T47D (cell line): ENCODE measurements around the gene ELFN1.

Experiments
- DNase-seq, 2 experiments: peaks; one replicate each; pipeline versions ENCODE4 v3.0.0 to v3.0.0-alpha.2; 2011 to 2012; ENCODE audit warnings: low read depth in 1 of 2, low spot score in 1 of 2
- JUND ChIP-seq: IDR thresholded peaks from 2 replicates; pipeline ENCODE4 v1.6.1; 2012; ENCODE audit warnings: low read depth
- in situ Hi-C: cut with HindIII; loops from 2 replicates; pipeline ENCODE4 v1.10.0; 2016; ENCODE audit warnings: low sequenced_read_pairs, low pct_unique_long_range_greater_than_20kb

ELFN1 gene

GRCh38 chr7:1678571-1679325, 8.7 kb downstream of the ELFN1 start:
- in situ Hi-C loops = no loop called here
- TF ChIP-seq JUND = no peak
- DNase-seq = no peak

- in situ Hi-C loops = no loop called here
- no peak for DNase-seq
- no peak for TF ChIP-seq JUND
Measured at GRCh38 chr7:1679326-1679965, 9.4 kb downstream of the ELFN1 start.

GRCh38 chr7:1679966-1680730, 10.1 kb downstream of the ELFN1 start:
- DNase-seq = no peak
- no peak for TF ChIP-seq JUND
- in situ Hi-C loops = no loop called here

GRCh38 chr7:1681581-1681980, 11.5 kb downstream of the ELFN1 start:
- in situ Hi-C loops = no loop called here
- no peak for TF ChIP-seq JUND
- DNase-seq = no peak

- no peak for DNase-seq
- in situ Hi-C loops = no loop called here
- no peak for TF ChIP-seq JUND
Measured at GRCh38 chr7:1685000-1685624, 15.0 kb downstream of the ELFN1 start.

- no peak for DNase-seq
- in situ Hi-C loops = no loop called here
- no peak for TF ChIP-seq JUND
Measured at GRCh38 chr7:1688542-1688941, 18.5 kb downstream of the ELFN1 start.

- in situ Hi-C loops = no loop called here
- DNase-seq = no peak
- TF ChIP-seq JUND = no peak
Measured at GRCh38 chr7:1689311-1689710, 19.2 kb downstream of the ELFN1 start.

- in situ Hi-C loops = no loop called here
- no peak for TF ChIP-seq JUND
Measured at GRCh38 chr7:1690359-1690958, 20.4 kb downstream of the ELFN1 start.

GRCh38 chr7:1691096-1691495, 21.0 kb downstream of the ELFN1 start:
- no peak for TF ChIP-seq JUND
- no peak for DNase-seq
- in situ Hi-C loops = no loop called here

More at GRCh38 chr7:1690359-1690958, 20.4 kb downstream of the ELFN1 start:
- DNase-seq = no peak

- in situ Hi-C loops = no loop called here
- TF ChIP-seq JUND = no peak
- DNase-seq = peak in 1 of 2 experiments; percentile 82
Measured at GRCh38 chr7:1691601-1692514, 21.8 kb downstream of the ELFN1 start.
